HG02970 (cell line): ENCODE results near the gene PPAT.
A peak's percentile ranks its signal among the peaks of the same experiment; 100 is the strongest.

Experiments
- ATAC-seq: cut with Tn5 transposase; IDR thresholded peaks from one replicate; pipeline ENCODE4 v1.9.1; 2021; ENCODE audit warnings: mild to moderate bottlenecking, moderate library complexity, moderate number of reproducible peaks; ENCODE audit not compliant: unreplicated experiment, low FRiP score

The PPAT gene

GRCh38 chr4:56438766-56439165, 3.4 kb upstream of the PPAT start:
- no peak for ATAC-seq

GRCh38 chr4:56434599-56435139, 746 bp downstream of the PPAT start:
- ATAC-seq, result peak; percentile 6

DNA sequence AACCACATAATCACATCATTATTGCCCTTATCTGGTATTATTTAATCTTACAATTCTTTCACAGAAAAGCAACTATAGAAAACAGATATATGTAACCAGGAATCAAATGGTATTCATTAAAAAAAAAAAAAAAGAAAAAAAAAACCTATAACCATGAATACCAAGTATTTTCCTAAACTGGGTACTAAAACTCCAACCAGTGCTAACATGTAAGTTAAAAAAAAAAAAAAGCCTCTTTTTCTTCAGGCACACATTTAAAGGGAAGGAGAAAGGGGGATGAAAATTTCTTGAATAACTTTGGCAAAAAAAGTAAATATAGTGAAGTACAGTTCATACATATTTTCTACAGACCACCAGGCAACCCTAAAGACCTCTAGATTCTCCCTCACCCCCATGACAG, 2.1 kb downstream of the PPAT start:
- no peak for ATAC-seq

DNA sequence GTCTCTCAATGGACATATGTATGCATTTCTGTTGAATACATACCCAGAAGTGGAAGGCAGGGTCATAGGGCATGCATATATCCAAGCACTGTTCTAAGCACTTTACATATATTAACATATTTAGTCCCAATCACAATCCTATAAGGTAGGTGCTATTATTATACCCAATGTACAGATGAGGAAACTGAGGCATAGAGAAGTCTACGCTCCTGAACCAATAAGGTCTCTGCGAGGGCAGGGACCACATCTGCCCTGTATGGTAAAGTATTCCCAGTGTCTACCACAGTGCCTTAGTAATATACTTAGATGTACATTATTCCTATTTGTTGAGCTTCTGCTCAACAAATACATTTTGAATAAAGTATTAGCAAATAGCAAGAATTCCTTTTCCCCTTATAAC, 5.2 kb downstream of the PPAT start:
- no peak for ATAC-seq

DNA sequence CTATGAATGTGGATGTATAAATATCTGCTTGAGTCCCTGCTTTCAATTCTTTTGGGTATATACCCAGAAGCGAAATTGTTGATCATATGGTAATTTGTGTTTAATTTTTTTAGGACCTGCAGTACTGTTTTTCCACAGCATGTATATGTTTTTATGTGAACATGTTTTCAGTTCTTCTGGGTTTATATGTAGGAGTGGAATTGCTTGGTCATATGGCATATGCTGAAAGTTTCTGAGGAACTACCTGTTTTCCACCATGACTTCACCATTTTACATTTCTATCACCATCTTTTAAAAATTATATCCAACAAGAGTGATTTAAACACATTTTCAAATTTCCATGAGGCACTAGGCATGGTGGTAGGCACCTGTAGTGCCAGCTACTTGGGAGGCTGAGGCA, 8.2 kb downstream of the PPAT start:
- no peak for ATAC-seq

DNA sequence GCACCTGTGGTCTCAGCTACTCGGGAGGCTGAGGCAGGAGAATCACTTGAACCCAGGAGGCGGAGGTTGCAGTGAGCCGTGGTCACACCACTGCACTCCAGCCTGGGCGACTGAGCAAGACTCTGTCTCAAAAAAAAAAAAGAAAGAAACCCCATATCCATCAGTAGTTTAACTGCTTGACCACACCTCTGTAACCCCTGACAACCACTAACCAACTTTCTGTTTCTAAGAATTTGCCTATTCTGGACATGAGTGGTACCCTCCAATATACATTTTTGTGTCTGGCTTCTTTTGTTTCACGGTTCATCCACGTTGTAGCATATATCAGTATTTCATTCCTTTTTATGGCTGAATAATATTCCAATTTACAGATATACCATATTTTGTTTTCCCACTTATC, 9.1 kb downstream of the PPAT start:
- no peak for ATAC-seq

DNA sequence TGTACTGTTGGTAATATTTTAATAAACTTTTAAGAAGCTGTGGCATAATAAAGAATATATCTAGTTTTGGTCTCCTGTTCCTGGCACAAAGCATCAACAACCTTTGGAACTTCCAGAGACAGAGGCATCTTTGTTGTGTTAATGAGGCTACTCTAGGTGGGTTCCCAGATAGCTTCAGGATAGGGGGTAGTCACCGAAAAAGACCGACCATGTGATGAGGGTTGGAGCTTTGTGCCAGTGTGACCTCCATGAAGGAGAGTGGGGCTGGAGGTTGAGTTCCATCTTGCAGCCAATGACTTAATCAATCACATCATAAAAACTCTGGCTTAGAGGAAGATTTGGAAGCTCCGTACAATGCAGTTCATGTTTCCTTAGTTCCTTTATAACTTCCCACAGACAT, 9.9 kb downstream of the PPAT start:
- ATAC-seq, result no peak

DNA sequence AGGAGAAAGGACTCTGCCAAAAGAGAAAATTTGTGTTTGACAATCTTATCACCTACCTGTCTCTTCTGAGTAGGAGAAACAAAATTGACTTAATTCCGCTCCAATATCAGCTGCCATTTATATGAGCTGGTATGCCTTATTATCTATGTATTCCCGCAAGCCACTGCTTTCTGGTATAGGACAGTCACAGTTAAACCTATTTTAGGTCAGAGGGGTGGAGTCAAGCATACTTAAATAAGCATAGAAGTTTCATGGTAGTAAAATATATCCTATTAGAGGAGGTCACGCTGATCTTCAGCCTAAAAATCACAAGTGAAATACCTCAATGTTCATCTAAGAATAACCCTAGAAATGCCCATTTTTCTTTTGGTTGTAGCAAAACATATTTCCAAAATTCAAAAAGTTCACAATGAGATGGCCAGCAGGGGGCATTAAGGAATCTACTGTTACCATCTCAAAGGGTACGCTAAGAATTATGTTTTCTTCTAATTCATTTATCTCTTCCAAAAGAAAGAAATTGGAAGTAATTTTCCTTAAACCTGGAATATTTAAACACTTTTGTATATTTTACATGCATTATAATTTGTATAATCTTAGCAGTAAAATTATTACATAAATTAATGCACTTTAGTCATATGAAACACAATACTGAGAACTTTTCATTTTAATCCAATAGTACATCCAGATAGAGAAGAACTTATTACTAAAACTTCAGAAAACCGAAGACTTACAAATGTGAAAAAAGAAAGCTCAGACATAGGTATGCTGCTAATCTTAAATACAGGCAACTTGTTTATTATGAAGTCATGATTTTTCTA, 10.5 kb downstream of the PPAT start:
- ATAC-seq, result no peak

DNA sequence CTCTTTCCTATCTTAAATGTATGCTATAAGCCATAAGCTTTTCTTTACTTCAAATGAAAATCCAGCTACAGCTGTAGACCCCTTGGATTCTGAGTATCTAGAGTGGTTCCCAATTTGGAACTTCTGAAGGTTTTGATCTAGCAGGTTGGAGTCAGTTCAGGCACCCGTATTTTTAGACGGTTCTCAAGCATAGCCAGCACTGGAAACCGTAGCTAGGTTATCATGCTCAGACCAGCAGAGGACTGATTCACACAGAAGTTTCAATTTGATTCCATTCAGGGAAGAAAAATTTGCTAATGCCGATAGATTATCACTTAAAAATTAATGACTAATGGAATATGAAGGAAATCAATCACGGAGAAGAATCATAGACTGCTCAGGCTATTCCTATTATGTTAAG, 11.2 kb downstream of the PPAT start:
- no peak for ATAC-seq

GRCh38 chr4:56417396-56417795, 18.0 kb downstream of the PPAT start:
- ATAC-seq, result no peak

DNA sequence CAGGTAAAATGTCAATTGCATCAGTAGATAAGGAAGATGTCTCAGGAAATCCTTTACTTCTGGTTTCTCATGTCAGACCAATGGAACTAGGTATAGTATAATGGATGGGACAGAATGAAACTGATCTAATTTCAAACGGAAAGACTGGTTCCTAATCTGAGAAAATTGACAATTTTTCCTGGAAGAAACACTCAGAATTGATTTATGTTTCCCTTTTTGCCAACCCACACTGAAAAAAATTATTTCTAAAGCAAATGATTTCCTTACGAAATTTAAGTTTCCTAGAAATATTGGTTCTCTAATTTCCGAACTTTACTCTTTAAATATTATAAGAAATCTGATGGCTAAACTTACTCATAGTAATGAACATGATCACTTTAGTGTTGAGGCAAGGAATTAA, 19.1 kb downstream of the PPAT start:
- no peak for ATAC-seq

- ATAC-seq, result no peak
These were observed 21.2 kb downstream of the PPAT start for GRCh38 chr4:56414135-56414670.

GRCh38 chr4:56410247-56411062, 25.0 kb downstream of the PPAT start:
- ATAC-seq, result no peak

DNA sequence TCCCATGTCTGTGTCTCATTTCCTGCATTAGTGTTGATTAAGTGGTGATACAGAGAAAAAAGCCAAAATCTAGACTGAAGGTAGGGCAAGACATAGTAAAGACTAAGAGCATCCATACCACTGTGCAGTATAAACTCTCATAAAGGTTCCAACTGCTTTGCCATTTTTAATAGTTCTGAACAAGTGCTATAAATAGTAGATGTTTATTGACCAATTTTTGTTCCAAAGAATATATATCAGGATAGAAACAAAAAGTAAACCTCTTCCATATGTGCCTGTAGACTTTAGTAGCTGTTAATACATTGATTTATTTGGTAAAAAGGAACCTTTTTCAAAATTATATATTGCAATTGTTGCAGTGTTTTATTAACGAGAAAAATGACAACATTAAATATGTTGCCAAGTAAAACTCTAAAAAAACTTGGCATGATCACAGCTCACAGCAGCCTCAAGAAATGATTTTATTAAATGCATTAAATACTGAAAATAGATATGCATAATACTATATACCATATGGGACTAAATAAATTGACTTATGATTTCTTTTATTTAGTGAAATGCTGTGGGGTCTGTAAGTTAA, 25.8 kb downstream of the PPAT start:
- ATAC-seq, result no peak

- no peak for ATAC-seq
These were observed 26.4 kb downstream of the PPAT start for GRCh38 chr4:56408978-56409377.

GRCh38 chr4:56406151-56406550, 29.3 kb downstream of the PPAT start:
- ATAC-seq, result no peak

DNA sequence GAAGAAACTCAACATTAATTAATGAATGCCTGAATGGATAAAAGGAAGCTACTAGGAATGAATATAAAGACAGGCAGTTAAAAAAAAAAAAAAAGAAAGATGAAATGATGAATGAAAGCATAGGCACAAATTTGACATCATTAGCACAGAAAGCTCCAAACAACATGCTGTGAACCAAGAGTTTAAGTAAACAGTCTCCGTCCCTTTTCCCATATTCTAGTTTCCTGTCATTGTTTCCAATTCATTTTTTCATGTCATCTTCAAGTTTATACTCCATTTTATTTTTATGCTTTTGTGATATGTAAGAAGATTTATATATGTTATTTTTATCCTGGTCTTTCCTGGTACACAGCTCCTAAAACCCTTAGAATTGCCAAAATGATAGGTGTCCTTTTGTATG, 30.4 kb downstream of the PPAT start:
- no peak for ATAC-seq

- no peak for ATAC-seq
These were observed 34.9 kb downstream of the PPAT start for GRCh38 chr4:56400560-56400959.

DNA sequence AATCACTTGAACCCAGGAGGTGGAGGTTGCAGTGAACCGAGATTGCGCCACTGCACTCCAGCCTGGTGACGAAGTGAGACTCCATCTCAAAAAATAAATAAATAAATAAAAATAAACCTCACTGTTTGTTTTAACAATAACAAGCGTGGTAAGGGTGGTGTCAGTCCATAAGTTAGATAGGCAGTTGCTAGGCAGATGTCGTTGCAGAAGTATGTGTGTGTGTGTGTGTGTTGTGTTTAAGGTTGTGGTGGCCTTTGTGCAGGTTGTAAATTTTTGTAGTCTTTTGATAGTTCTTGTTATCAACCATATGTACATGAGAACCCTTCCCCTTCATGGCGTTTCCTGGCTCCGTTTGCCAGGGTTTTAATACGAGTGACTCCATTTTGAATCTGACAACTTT, 44.1 kb downstream of the PPAT start:
- ATAC-seq, result no peak

GRCh38 chr4:56389558-56389957, 45.9 kb downstream of the PPAT start:
- ATAC-seq, result no peak

DNA sequence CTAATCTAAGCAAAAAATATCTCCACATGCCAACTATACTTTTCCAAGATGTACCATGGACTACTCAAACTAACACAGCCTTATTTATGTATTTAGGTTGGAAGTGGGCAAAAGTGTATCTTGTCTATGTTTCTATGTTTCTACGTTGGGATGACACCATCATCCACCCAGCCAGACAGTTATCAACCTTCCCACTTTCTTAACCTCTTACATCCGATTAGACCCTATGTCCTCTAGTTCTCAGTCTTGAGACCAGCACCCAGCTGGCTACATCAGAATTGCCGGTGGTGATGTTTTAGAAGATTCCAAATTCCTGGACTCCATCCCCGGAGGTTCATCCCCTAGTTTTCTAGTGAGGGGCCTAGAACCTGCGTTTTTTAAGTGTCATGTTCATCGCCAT, 47.1 kb downstream of the PPAT start:
- no peak for ATAC-seq
